Loucy (cell line): ENCODE results near the gene TNFRSF13B.
"Not testable (repeated sequence)": the region's sequence is repeated elsewhere in the genome, so short reads cannot be mapped to it uniquely, and the experiment has no call there.

Experiments
- H2AFZ ChIP-seq: fragments of 200-600 bp; sonication (generic); 2 replicates; pipeline ENCODE4 v1.6.0; 2016; ENCODE audit warnings: antibody characterized with exemption, mild to moderate bottlenecking, low read length, moderate library complexity
- H3F3A ChIP-seq: fragments of 200-600 bp; 2 replicates; pipeline ENCODE4 v1.6.0; 2016; ENCODE audit warnings: antibody characterized with exemption, low read depth, mild to moderate bottlenecking
- H3K27me3 ChIP-seq: fragments of 200-600 bp; sonication (generic); 2 replicates; pipeline ENCODE4 v1.6.1; 2014; ENCODE audit warnings: low read length, mild to moderate bottlenecking; ENCODE audit not compliant: insufficient read depth, poor library complexity, severe bottlenecking
- H3K36me3 ChIP-seq: fragments of 200-600 bp; sonication (generic); 2 replicates; pipeline ENCODE4 v1.6.1; 2016; ENCODE audit warnings: low read length; ENCODE audit not compliant: insufficient read depth
- H3K4me1 ChIP-seq: fragments of 200-600 bp; sonication (generic); 2 replicates; pipeline ENCODE4 v1.5.1; 2014; ENCODE audit warnings: low read length, mild to moderate bottlenecking; ENCODE audit not compliant: insufficient read depth, poor library complexity, severe bottlenecking
- H3K4me2 ChIP-seq: fragments of 200-600 bp; sonication (generic); 2 replicates; pipeline ENCODE4 v1.6.0; 2014; ENCODE audit warnings: antibody characterized with exemption, low read length, low read depth, mild to moderate bottlenecking; ENCODE audit not compliant: poor library complexity, severe bottlenecking
- H3K4me3 ChIP-seq: fragments of 200-600 bp; sonication (generic); 2 replicates; pipeline ENCODE4 v1.5.1; 2014; ENCODE audit warnings: low read length, mild to moderate bottlenecking, mixed read lengths; ENCODE audit not compliant: poor library complexity, severe bottlenecking
- H3K79me2 ChIP-seq: fragments of 200-600 bp; sonication (generic); 2 replicates; pipeline ENCODE4 v1.6.1; 2014; ENCODE audit warnings: low read length; ENCODE audit not compliant: insufficient read depth
- H3K9ac ChIP-seq: fragments of 200-600 bp; sonication (generic); 2 replicates; pipeline ENCODE4 v1.6.0; 2014; ENCODE audit warnings: mild to moderate bottlenecking, low read depth, low read length, moderate library complexity; ENCODE audit not compliant: poor library complexity, severe bottlenecking
- H3K9me2 ChIP-seq: fragments of 200-600 bp; sonication (generic); replicated peaks from 2 replicates; pipeline ENCODE4 v1.6.1; 2016; ENCODE audit warnings: low read depth, low read length, mixed read lengths
- H3K9me3 ChIP-seq: fragments of 200-600 bp; sonication (generic); 2 replicates; pipeline ENCODE4 v1.6.1; 2014; ENCODE audit warnings: mild to moderate bottlenecking, antibody characterized with exemption, low read length, low read depth; ENCODE audit not compliant: insufficient read depth
- H4K20me1 ChIP-seq: fragments of 200-600 bp; sonication (generic); 2 replicates; pipeline ENCODE4 v1.6.0; 2014; ENCODE audit warnings: antibody characterized with exemption, low read length, mild to moderate bottlenecking; ENCODE audit not compliant: insufficient read depth, poor library complexity, severe bottlenecking
- CTCF ChIP-seq: fragments of 200-600 bp; sonication (generic); conservative IDR thresholded peaks from 2 replicates; pipeline ENCODE4 v1.5.1; 2014; ENCODE audit warnings: mild to moderate bottlenecking, antibody characterized with exemption, low read length
- EZH2phosphoT487 ChIP-seq: fragments of 200-600 bp; IDR thresholded peaks from 2 replicates; pipeline ENCODE4 v1.6.1; 2018; ENCODE audit warnings: antibody characterized with exemption, mild to moderate bottlenecking, moderate library complexity, borderline replicate concordance

TNFRSF13B gene

GRCh38 chr17:17018021-17018441 is 46.1 kb upstream of the TNFRSF13B start:
- Histone ChIP-seq H3K9me3 (no peaks in the 10 kb centered on the region), H3K9ac (peak overlapping the region; percentile 40), H3K36me3 (no peaks in the 10 kb centered on the region), H2AFZ (peak overlapping the region; percentile 49), H3K4me1 (peaks cover 24% of the 10 kb centered on the region), H3K4me2 (peak overlapping the region; percentile 49), H3K27me3 (no peaks in the 10 kb centered on the region), H3K79me2 (no peaks in the 10 kb centered on the region), H3F3A (no peaks in the 10 kb centered on the region), H4K20me1 (no peaks in the 10 kb centered on the region), H3K4me3 (peak overlapping the region; percentile 14), H3K9me2 (no peaks in the 10 kb centered on the region)
- no peak for TF ChIP-seq CTCF
- TF ChIP-seq EZH2phosphoT487 = no peak

- H3K36me3 ChIP-seq = no peaks in the 10 kb centered on the region
- H2AFZ ChIP-seq = peak overlapping the region; percentile 49
- no peaks in the 10 kb centered on the region for H3K9me2 ChIP-seq
- peak overlapping the region; percentile 40 for H3K9ac ChIP-seq
- H3K9me3 ChIP-seq = no peaks in the 10 kb centered on the region
- no peak overlapping the region for H3K4me3 ChIP-seq
- no peaks in the 10 kb centered on the region for H3K27me3 ChIP-seq
- peak overlapping the region; percentile 49 for H3K4me2 ChIP-seq
- TF ChIP-seq EZH2phosphoT487 (no peak), CTCF (no peak)
- no peaks in the 10 kb centered on the region for H3F3A ChIP-seq
- H4K20me1 ChIP-seq = no peaks in the 10 kb centered on the region
- H3K79me2 ChIP-seq = no peaks in the 10 kb centered on the region
- H3K4me1 ChIP-seq = peaks cover 24% of the 10 kb centered on the region
Measured at GRCh38 chr17:17017343-17018014, 45.6 kb upstream of the TNFRSF13B start.

- not testable (repeated sequence) for H3K9ac ChIP-seq, H3K79me2 ChIP-seq, H4K20me1 ChIP-seq, H3K27me3 ChIP-seq, H3F3A ChIP-seq, H3K4me3 ChIP-seq, H3K36me3 ChIP-seq, H3K9me2 ChIP-seq, H3K9me3 ChIP-seq
- Histone ChIP-seq H3K4me1 (peaks cover 24% of the 10 kb centered on the region), H2AFZ (peak overlapping the region; percentile 57; the same call in 1 of the 2 replicates), H3K4me2 (peak overlapping the region; percentile 43)
Measured at GRCh38 chr17:17016199-17017197, 44.6 kb upstream of the TNFRSF13B start.
